Tibial nerve (tissue), 3 donors: ENCODE measurements around the gene LAMTOR4.

Source experiments
- CTCF ChIP-seq, 5 experiments: fragments of 200-600 bp in 3 of 5; fragments of 450-650 bp in 2 of 5; sonication (generic) in 3 of 5; IDR thresholded peaks; one replicate each; pipeline ENCODE4 v1.5.1; 2016 to 2019; ENCODE audit warnings: antibody characterized with exemption in 5 of 5, mild to moderate bottlenecking in 3 of 5, moderate library complexity in 2 of 5
- POLR2A ChIP-seq, 2 donors: fragments of 450-650 bp; IDR thresholded peaks; one replicate each; pipeline ENCODE4 v1.6.1; 2017; ENCODE audit warnings: antibody characterized with exemption in 2 of 2, mild to moderate bottlenecking in 2 of 2, moderate library complexity in 2 of 2

DNA sequence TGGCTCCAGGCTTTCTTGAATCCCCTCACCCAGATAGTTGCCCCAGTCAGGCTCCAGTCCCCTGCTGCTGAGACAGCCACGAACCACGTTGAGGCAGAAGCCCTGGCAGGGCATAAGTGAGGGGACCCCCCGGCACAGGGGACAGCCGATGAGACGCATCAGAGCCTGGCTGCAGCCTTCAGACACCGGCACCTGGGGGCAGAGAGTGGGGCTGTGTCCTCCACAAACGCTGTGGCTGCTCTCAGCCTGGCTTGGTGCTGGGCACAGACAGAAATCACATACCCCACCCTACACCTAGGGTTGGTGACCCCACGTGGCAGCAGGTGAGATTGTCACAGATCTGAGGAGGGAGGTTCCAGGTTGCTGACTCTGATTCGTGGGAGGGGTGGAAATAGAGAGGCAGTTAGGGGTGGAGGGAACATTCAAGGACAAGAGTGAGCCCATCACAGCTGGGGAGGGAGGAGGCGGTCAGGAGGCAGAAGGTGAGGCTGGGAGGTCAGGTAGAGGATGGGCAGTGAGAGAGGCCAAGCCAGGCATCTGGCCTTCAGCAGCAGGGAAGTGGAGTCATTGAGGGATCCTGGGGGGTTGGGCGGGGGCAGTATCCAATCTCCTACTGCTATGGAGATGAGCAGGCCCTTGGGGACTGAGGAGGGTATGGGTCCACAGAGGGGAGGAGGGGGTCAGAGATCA, 25.2 kb downstream of the LAMTOR4 start:
- TF ChIP-seq CTCF (IDR thresholded peaks at IDR 0.05): no peak
- TF ChIP-seq POLR2A (IDR thresholded peaks at IDR 0.05): no peak
